Prostate gland (tissue), 1 donor: ENCODE data around the gene PRMT3.

Experiments
- POLR2A ChIP-seq: fragments of 450-650 bp; IDR thresholded peaks from one replicate; pipeline ENCODE4 v1.6.1; 2016; ENCODE audit warnings: antibody characterized with exemption, mild to moderate bottlenecking
- POLR2AphosphoS5 ChIP-seq: sonication (generic); formaldehyde crosslinking; IDR thresholded peaks from one replicate; pipeline ENCODE4 v1.6.1; 2017; ENCODE audit warnings: antibody characterized with exemption

GRCh38 chr11:20407344-20407743, 19.8 kb downstream of the PRMT3 start:
- TF ChIP-seq POLR2A = no peak
- TF ChIP-seq POLR2AphosphoS5 = no peak
